K562 (cell line): ENCODE data around the gene RUFY2. TPM values are rescaled to one million over a fixed set of nuclear protein-coding genes. Genes with fewer than 3 reads are reported as not detected.

Source experiments
- ATAC-seq: fragments of 200-7000 bp; cut with Tn5 transposase; 3 replicates; pipeline ENCODE4 v1.9.1; 2020; ENCODE audit warnings: moderate library complexity
- BruUV-seq: library from RNA; stranded (reverse); fragments of 400-500 nt; replicated peaks from 2 replicates; lab custom pipeline; 2021; lab: Mats Ljungman, UMichigan
- CTCF ChIA-PET: fragments of 300-600 bp; formaldehyde crosslinking; extraction: SDS; loops from one replicate; lab custom pipeline; 2021; ENCODE audit warnings: low intra/inter-chr PET ratio; lab: Yijun Ruan, JAX
- POLR2A ChIA-PET: fragments of 300-600, 350-650 bp; sonication (Branson Sonifier 250); formaldehyde crosslinking; extraction: SDS; loops from one replicate; lab custom pipeline; 2021; ENCODE audit warnings: antibody characterized with exemption, inconsistent platforms; lab: Yijun Ruan, JAX
- DNase-seq, 4 experiments: peaks; one replicate each; pipeline versions ENCODE4 v3.0.0 to v3.0.0-alpha.2; 2011 to 2018; ENCODE audit warnings: low spot score in 3 of 4, mixed read lengths in 3 of 4; ENCODE audit errors: extremely low read depth in 1 of 4
- FAIRE-seq: peaks from 2 replicates; lab custom pipeline; 2011; peaks lifted over from hg19 to GRCh38; lab: Jason Lieb, UNC
- H2AFZ ChIP-seq: 2 replicates; pipeline ENCODE4 v1.6.0; 2011; ENCODE audit warnings: low read depth, low read length, control low read depth, inconsistent platforms
- H3K27ac ChIP-seq: fragments of 200-600 bp; 3 replicates; pipeline ENCODE4 v1.8.0; 2011; ENCODE audit warnings: low read depth, mild to moderate bottlenecking, control low read depth, inconsistent platforms, low read length, moderate library complexity, mixed read lengths; ENCODE audit errors: extremely low read depth
- H3K27me3 ChIP-seq, 2 experiments: fragments of 300-600 bp in 1 of 2; 2 replicates in 1 of 2; 3 replicates in 1 of 2; pipeline versions ENCODE4 v1.6.0 to v1.8.0; 2011; ENCODE audit warnings: inconsistent platforms in 2 of 2, low read length in 2 of 2, mild to moderate bottlenecking in 1 of 2, mixed read lengths in 1 of 2, moderate library complexity in 1 of 2; ENCODE audit not compliant: control insufficient read depth in 2 of 2, insufficient read depth in 2 of 2
- H3K36me3 ChIP-seq: fragments of 300-600 bp; 3 replicates; pipeline ENCODE4 v1.8.0; 2011; ENCODE audit warnings: mild to moderate bottlenecking, low read length, inconsistent platforms; ENCODE audit not compliant: control insufficient read depth, insufficient read depth
- H3K4me1 ChIP-seq, 2 experiments: fragments of 200-600 bp in 1 of 2; replicated peaks in 1 of 2; 2 replicates in 1 of 2; 3 replicates in 1 of 2; pipeline versions ENCODE4 v1.5.1 to v1.8.0; 2011; ENCODE audit warnings: inconsistent platforms in 2 of 2, low read length in 2 of 2, mild to moderate bottlenecking in 1 of 2, mixed read lengths in 1 of 2, moderate library complexity in 1 of 2; ENCODE audit not compliant: control insufficient read depth in 2 of 2, insufficient read depth in 2 of 2
- H3K4me2 ChIP-seq: 2 replicates; pipeline ENCODE4 v1.6.1; 2011; ENCODE audit warnings: low read length, control low read depth, inconsistent platforms, mixed read lengths; ENCODE audit not compliant: insufficient read depth
- H3K4me3 ChIP-seq: fragments of 200-600 bp; sonication (generic), shearing (Covaris generic); 2 replicates; pipeline ENCODE4 v1.5.1; 2016; ENCODE audit warnings: control low read depth, inconsistent platforms
- H3K79me2 ChIP-seq: fragments of 200-600 bp; 3 replicates; pipeline ENCODE4 v1.8.0; 2011; ENCODE audit warnings: low read length, inconsistent platforms; ENCODE audit not compliant: control insufficient read depth, insufficient read depth
- H3K9ac ChIP-seq, 2 experiments: 2 replicates each; pipeline versions ENCODE4 v1.6.0 to v1.6.1; 2011; ENCODE audit warnings: low read depth in 2 of 2, low read length in 2 of 2, control low read depth in 1 of 2, inconsistent platforms in 1 of 2, mild to moderate bottlenecking in 1 of 2, mixed read lengths in 1 of 2; ENCODE audit not compliant: insufficient read depth in 1 of 2
- H3K9me1 ChIP-seq: one replicate; pipeline ENCODE4 v1.6.0; 2011; ENCODE audit warnings: inconsistent platforms, mild to moderate bottlenecking, low read length, moderate library complexity; ENCODE audit not compliant: control insufficient read depth, insufficient read depth
- H3K9me3 ChIP-seq: replicated peaks from 2 replicates; pipeline ENCODE4 v1.5.1; 2011; ENCODE audit warnings: low read depth, low read length, inconsistent platforms; ENCODE audit not compliant: control insufficient read depth, insufficient read depth
- H4K20me1 ChIP-seq: replicated peaks from 2 replicates; pipeline ENCODE4 v1.6.1; 2011; ENCODE audit warnings: low read length, inconsistent platforms, mixed read lengths; ENCODE audit not compliant: control insufficient read depth, insufficient read depth
- CBFA2T3 ChIP-seq: fragments of 450-650 bp; IDR thresholded peaks from 2 replicates; pipeline ENCODE4 v1.6.1; 2017
- CC2D1A ChIP-seq: fragments of 450-650 bp; IDR thresholded peaks from 2 replicates; pipeline ENCODE4 v1.6.1; 2017; ENCODE audit warnings: mild to moderate bottlenecking
- CEBPG ChIP-seq, 3 experiments: fragments of 200-800 bp in 1 of 3; sonication (Bioruptor generic) in 1 of 3; sonication (generic) in 1 of 3; formaldehyde crosslinking in 1 of 3; IDR thresholded peaks in 2 of 3; conservative IDR thresholded peaks in 1 of 3; 2 replicates each; pipeline versions ENCODE4 v1.6.1 to v1.8.0; 2016 to 2022; ENCODE audit warnings: missing compliant biosample characterization in 2 of 3, missing genetic modification characterization in 2 of 3, mild to moderate bottlenecking in 1 of 3, missing genetic modification reagents in 1 of 3
- ELK1 ChIP-seq: sonication (generic); formaldehyde crosslinking; IDR thresholded peaks from 2 replicates; pipeline ENCODE4 v1.8.1; 2022; ENCODE audit warnings: missing genetic modification reagents
- FOXK2 ChIP-seq, 2 experiments: fragments of 450-650 bp; IDR thresholded peaks in 1 of 2; conservative IDR thresholded peaks in 1 of 2; 2 replicates each; pipeline ENCODE4 v1.6.1; 2016; ENCODE audit warnings: low read depth in 2 of 2, mild to moderate bottlenecking in 1 of 2
- HDGF ChIP-seq: fragments of 450-650 bp; IDR thresholded peaks from 2 replicates; pipeline ENCODE4 v1.6.1; 2016
- MECOM ChIP-seq: fragments of 250-450 bp; sonication (Bioruptor Pico); IDR thresholded peaks from 2 replicates; pipeline ENCODE4 v1.8.0; 2022; ENCODE audit warnings: inconsistent platforms
- NFYB ChIP-seq: IDR thresholded peaks from 2 replicates; pipeline ENCODE4 v1.6.1; 2011; ENCODE audit warnings: mild to moderate bottlenecking, moderate library complexity; ENCODE audit not compliant: insufficient read length; ENCODE audit errors: extremely low read depth
- PHB ChIP-seq: fragments of 250-450 bp; sonication (Bioruptor Pico); IDR thresholded peaks from 2 replicates; pipeline ENCODE4 v1.5.0; 2021
- POLR2B ChIP-seq: fragments of 450-650 bp; IDR thresholded peaks from 2 replicates; pipeline ENCODE4 v1.6.1; 2018; ENCODE audit warnings: low read depth; ENCODE audit not compliant: partially characterized antibody
- PPARD ChIP-seq: fragments of 250-450 bp; sonication (Bioruptor Pico); IDR thresholded peaks from 2 replicates; pipeline ENCODE4 v1.8.0; 2022; ENCODE audit warnings: inconsistent platforms, mild to moderate bottlenecking, moderate library complexity
- TEAD2 ChIP-seq: fragments of 450-650 bp; IDR thresholded peaks from 2 replicates; pipeline ENCODE4 v1.6.1; 2016; ENCODE audit warnings: missing genetic modification characterization, control low read depth, missing compliant biosample characterization
- UBTF ChIP-seq, 2 experiments: IDR thresholded peaks; 2 replicates each; pipeline ENCODE4 v1.6.1; 2012; ENCODE audit warnings: improper control_type of control experiment in 2 of 2, low read depth in 2 of 2, low read length in 2 of 2, borderline replicate concordance in 1 of 2
- ZNF121 ChIP-seq: sonication (generic); formaldehyde crosslinking; conservative IDR thresholded peaks from 2 replicates; pipeline ENCODE4 v1.8.0; 2022; ENCODE audit warnings: missing genetic modification reagents
- ZNF324 ChIP-seq: fragments of 250-450 bp; sonication (Bioruptor Pico); IDR thresholded peaks from 2 replicates; pipeline ENCODE4 v1.4.0; 2020; ENCODE audit warnings: mild to moderate bottlenecking
- ZNF655 ChIP-seq: fragments of 250-450 bp; sonication (Bioruptor Pico); IDR thresholded peaks from 2 replicates; pipeline ENCODE4 v1.5.0; 2021
- WGBS: fragments of 100-300 bp; shearing (Covaris generic); methylation state at CpG from one replicate; pipeline ENCODE4 v1.1.6; 2016; ENCODE audit warnings: low coverage, mixed read lengths; ENCODE audit not compliant: insufficient coverage; ENCODE audit errors: missing lambda C conversion rate; 5-methylcytosine and 5-hydroxymethylcytosine counted together
- in situ Hi-C: fragments of 300-500 bp; cut with MboI; formaldehyde crosslinking; loops from 4 replicates; pipeline ENCODE4 v1.15.0; 2018; ENCODE audit warnings: inconsistent platforms, mixed read lengths
- intact Hi-C: fragments of 100-400 bp; cut with micrococcal nuclease; formaldehyde crosslinking; loops from 2 replicates; pipeline ENCODE4 v1.14.2; 2022
- polyA plus RNA-seq, 8 experiments: library from polyadenylated mRNA; depleted of rRNA in 4 of 8; stranded (reverse) in 5 of 8; unstranded in 3 of 8; fragments of >200 nt; fragmentation: Nextera tagmentation in 2 of 8; fragmentation: Illumina TruSeq in 1 of 8; extraction: Ambion mirVana in 2 of 8; extraction: Trizol in 1 of 8; gene quantifications; 2 replicates each; pipeline versions ENCODE4 v1.2.1 to v1.2.3, GENCODE V29; 2011 to 2014; ENCODE audit warnings: inconsistent platforms in 1 of 8, missing spikeins in 1 of 8
- total RNA-seq, 7 experiments: library from RNA; depleted of rRNA in 6 of 7; stranded (reverse); fragments of >200 nt in 6 of 7; fragmentation: Illumina TruSeq in 2 of 7; extraction: Trizol in 2 of 7; gene quantifications; 2 replicates each; pipeline versions ENCODE4 v1.2.1 to v1.2.3, GENCODE V29; 2011 to 2021; ENCODE audit warnings: low replicate concordance in 1 of 7

RUFY2 gene
- total and polyA plus RNA-seq, 9 of the 15 experiments (the other 6 are each of a cell fraction or from before 2014, with no cell fraction given): 3.7 to 20.1 (median 12.6) TPM

- Histone ChIP-seq H3K27me3 (no peaks in the 10 kb centered on the region), H2AFZ (no peak overlapping the region), H3K4me1 (no peaks in the 10 kb centered on the region), H3K27ac (no peak overlapping the region), H3K4me3 (no peak overlapping the region), H3K79me2 (no peaks in the 10 kb centered on the region), H3K4me2 (no peak overlapping the region), H4K20me1 (no peaks in the 10 kb centered on the region), H3K36me3 (peaks cover 27% of the 10 kb centered on the region; the same call in 2 of the 3 replicates), H3K9me3 (no peaks in the 10 kb centered on the region), H3K9ac (no peak overlapping the region), H3K9me1 (no peaks in the 10 kb centered on the region)
- intact Hi-C loops (no loop called here), in situ Hi-C loops (no loop called here)
- DNase-seq (no peak), ATAC-seq (no peak), FAIRE-seq (no peak)
- ChIA-PET POLR2A (interaction anchor here (0.5 to 0.7 kb wide), 2 partner anchors 12 to 37 kb away, joined by 3 read pairs; no protein-coding TSS in a partner anchor), CTCF (no interaction called here)
- TF ChIP-seq ZNF121 (CRISPR knock-in tag): no peak
- TF ChIP-seq CEBPG (CRISPR knock-in tag; IDR thresholded peaks at IDR 0.05): no peak
- TF ChIP-seq CEBPG (tag; conservative IDR thresholded peaks at IDR 0.05 in 1 of 2, IDR thresholded peaks at IDR 0.05 in 1 of 2): no peak
- no peak for TF ChIP-seq PPARD (CRISPR knock-in tag)
- TF ChIP-seq ZNF655 (CRISPR knock-in tag): no peak
- TF ChIP-seq UBTF (IDR thresholded peaks at IDR 0.05; ENCODE audit: borderline replicate concordance in 1 of 2, low read depth in 2 of 2, low read length in 2 of 2): no peak
- TF ChIP-seq TEAD2: no peak
- no peak for TF ChIP-seq CC2D1A
- no peak for TF ChIP-seq ZNF324 (CRISPR knock-in tag)
- TF ChIP-seq PHB: no peak
- no peak for TF ChIP-seq POLR2B
- TF ChIP-seq FOXK2 (conservative IDR thresholded peaks at IDR 0.05 in 1 of 2, IDR thresholded peaks at IDR 0.05 in 1 of 2; ENCODE audit: low read depth in 2 of 2): no peak
- no peak for TF ChIP-seq ELK1 (CRISPR knock-in tag)
- no peak for TF ChIP-seq HDGF
- TF ChIP-seq CBFA2T3: no peak
- TF ChIP-seq NFYB: no peak
- no peak for TF ChIP-seq MECOM (CRISPR knock-in tag)
- WGBS: 60% methylated on average over 1 of the region's 1 CpG
- no TSS peak for BruUV-seq
These were observed 35.5 kb downstream of the RUFY2 start for GRCh38 chr10:68371604-68372003.
